GDM1 (cell line): ENCODE data around the gene CDC42EP4.
"Not testable (repeated sequence)": the region's sequence is repeated elsewhere in the genome, so short reads cannot be mapped to it uniquely, and the experiment has no call there.

Experiments
- DNase-seq: peaks from one replicate; lab custom pipeline; 2025; lab: John Stamatoyannopoulos, UW

CDC42EP4 gene

DNA sequence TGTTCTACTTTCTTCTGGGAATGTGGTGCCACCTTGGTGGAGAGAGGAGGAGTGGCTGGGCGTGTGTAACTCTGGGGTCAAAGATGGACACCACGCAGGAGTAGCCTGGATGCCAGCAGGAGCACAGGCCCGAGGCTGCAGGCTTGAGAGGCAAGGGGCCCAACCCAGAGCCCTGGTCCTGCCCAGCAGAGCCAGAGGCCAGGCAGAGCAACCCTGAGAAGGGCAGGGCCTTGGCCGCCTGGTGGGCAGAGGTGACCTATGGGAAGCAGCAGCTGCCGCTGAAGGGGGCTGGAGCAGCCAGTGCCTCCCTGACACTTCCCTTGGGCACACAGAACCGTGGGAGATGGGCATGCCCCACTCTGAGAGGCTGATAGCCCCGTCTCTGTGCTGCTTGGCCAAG, 32.1 kb downstream of the CDC42EP4 start:
- DNase-seq = no peak

- DNase-seq = no peak
These were observed 33.0 kb downstream of the CDC42EP4 start for GRCh38 chr17:73278465-73279453.

DNA sequence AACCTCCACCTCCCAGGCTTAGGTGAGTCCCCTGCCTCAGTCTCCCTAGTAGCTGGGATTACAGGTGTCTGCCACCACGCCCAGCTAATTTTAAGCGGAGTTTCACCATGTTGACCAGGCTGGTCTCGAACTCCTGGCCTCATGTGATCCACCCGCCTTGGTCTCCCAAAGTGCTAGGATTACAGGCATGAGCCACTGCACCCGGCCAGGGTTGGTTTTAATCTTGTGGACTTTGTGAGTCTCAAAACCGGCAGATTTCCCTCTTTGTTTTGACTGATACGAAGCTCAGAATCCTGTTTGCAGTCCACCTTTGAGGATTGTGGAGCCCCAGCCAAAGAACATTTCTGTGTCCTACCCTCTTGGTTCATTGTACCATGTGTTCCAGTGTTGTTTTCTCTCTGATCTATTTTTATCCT, 33.7 kb downstream of the CDC42EP4 start:
- DNase-seq = no peak

- no peak for DNase-seq
These were observed 37.3 kb downstream of the CDC42EP4 start for GRCh38 chr17:73274490-73274889.

DNA sequence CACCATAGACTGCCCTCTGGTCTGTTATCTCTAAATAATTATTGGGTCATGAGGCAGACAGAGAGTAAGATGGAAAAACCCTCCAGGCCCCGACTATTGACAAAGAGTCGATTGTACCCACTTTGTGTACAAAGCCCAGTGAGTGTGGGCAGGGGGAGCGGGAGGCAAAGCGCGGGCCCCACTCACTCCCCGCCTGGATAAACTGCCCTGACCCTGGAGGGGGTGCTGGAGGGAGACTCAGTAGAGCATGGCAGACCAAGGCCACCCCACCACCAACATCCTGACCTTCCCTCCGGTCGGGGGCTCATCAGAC, 38.9 kb downstream of the CDC42EP4 start:
- DNase-seq = no peak

DNA sequence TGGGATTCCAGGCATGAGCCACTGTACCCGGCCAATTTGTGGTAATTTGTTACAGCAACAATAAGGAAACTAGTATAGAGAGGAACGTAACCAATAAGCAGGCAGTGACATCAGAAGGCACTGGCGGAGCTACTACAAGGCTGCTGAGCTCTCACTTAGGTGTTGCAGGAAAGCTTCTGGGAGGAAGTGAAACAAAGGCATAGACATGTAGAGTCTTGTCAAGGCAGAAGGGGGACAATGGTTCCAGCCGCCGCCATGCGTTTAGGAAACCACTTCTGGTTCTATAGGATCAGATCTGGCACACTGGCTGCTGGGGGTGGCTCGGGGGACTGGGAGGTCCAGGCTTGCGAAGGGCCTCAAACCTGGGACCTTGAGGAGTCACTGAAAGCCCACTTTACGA, 40.7 kb downstream of the CDC42EP4 start:
- no peak for DNase-seq

DNA sequence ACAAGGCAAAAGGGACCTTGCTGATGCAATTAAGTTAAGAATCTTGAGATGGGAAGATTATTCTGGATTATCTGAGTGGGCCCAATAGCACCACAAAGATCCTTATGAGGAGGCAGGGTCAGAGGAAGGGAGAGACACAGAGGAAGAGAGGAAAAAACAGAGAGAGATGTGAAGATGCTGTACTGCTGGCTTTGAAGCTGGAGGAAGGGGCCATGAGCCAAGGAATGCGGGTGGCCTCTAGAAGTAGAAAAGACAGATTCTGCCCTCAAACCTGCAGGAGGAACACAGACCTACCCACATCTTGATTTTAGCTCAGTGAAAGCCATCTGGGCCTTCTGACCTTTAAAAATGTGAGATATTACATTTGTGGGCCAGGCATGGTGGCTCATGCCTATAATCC, 42.0 kb downstream of the CDC42EP4 start:
- no peak for DNase-seq

GRCh38 chr17:73269329-73269615, 42.5 kb downstream of the CDC42EP4 start:
- DNase-seq = no peak

DNA sequence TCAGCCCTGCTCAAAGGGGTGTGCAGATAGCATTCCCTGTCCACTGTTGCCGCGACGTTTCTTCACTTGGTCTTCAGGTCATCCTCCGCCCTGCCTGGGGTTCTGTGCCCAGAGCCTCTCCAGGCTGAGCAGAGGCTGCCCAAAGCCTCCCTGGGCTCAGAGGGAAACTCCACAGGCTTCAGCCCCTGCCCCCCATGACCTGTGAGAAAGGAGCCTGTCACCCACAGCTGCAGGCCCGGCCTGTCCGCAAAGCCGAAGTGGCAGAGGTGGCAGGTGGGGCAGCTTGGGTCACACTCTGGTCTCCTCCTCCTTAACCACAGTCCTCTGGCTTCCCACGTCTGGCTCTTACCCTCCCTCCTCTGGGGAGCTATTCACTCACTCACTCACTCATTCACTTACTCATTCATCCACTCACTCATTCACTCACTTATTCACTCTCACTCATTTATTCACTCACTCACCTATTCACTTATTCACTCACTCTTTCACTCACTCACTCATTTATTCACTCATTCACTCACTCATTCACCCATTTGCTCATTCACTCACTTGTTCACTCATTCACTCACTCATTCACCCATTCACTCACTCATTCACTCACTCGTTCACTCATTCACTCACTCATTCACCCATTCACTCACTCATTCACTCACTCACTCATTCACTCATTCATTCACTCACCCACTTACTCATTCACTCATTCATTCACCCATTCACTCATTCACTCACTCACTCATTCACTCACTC, 43.0 kb downstream of the CDC42EP4 start:
- no peak for DNase-seq

DNA sequence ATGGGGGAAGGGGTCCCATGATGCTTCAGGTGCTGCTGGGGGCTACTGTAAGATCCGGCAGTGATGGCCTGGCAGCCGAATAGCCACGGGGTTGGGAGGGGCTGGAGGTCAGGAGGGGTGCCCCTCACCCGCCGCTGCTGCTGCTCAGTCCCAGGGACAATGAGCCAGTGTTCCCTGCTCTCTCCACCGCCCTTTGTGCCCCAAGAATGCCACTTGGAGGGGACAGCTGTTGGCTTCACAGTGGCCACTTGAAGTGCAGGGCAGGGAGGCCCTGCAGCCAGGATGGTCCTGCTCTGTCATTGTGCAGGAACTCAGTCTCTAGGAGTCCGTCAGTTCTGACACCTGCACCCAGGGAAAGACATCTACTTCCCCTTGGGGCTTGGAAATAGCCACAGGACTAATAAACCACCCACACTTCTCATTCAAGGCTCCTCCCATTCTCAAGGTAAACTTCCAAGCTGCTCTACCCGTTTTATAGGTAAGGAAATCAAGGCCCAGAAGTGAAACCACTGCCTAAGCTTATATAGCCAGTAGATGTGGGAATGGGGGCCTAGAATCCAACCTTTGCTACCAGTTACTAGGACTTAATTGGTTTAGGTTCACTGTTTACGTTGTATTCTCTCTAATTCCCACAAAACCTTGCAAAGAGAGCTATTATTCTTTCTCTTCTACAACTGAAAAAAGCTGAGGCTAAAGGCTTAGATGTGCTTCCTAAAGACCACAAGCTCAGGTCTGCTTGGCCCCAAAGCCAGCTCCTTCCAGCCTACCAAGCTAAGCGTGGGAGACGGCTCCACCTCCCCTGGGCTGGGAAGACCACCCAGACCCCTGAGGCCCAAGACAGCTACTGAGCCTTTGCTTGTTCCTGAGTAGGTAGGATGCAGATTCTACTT, 43.9 kb downstream of the CDC42EP4 start:
- no peak for DNase-seq

GRCh38 chr17:73266796-73267195, 45.0 kb downstream of the CDC42EP4 start:
- DNase-seq = no peak

DNA sequence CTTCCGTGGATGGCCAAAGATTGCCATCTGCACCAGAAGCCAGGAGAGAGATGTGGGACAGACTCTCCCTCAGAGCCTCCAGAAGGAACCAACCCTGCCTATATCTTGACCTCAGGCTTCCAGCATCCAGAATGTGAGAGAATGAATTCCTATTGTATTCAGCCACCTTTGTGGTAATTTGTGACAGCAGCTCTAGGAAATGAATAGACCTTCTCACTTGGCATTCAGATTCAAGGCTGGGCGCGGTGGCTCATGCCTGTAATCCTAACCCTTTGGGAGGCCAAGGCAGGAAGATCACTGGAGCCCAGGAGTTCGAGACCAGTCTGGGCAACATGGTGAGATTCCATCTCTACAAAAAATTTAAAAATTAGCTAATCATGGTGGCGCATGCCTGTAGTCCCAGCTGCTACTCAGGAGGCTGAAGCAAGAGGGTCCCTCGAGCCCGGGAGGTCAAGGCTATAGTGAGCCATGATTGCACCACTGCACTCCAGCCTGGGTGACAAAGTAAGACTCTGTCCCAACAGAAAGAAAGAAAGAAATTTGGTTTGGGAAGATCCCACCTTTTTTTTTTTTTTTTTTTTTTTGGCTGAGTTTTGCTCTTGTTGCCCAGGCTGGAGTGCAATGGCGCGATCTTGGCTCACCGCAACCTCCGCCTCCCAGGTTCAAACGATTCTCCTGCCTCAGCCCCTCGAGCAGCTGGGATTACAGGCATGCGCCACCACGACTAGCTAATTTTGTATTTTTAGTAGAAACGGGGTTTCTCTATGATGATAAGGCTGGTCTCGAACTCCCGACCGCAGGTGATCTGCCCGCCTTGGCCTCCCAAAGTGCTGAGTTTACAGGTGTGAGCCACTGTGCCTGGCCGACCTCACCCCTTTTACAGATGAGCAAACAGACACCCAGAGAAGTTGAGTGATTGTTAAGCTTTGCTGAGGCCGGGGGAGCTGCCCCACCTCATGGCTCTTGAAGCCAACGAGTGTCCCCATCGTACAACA, 45.9 kb downstream of the CDC42EP4 start:
- no peak for DNase-seq

GRCh38 chr17:73264448-73264847, 47.4 kb downstream of the CDC42EP4 start:
- not testable (repeated sequence) for DNase-seq

DNA sequence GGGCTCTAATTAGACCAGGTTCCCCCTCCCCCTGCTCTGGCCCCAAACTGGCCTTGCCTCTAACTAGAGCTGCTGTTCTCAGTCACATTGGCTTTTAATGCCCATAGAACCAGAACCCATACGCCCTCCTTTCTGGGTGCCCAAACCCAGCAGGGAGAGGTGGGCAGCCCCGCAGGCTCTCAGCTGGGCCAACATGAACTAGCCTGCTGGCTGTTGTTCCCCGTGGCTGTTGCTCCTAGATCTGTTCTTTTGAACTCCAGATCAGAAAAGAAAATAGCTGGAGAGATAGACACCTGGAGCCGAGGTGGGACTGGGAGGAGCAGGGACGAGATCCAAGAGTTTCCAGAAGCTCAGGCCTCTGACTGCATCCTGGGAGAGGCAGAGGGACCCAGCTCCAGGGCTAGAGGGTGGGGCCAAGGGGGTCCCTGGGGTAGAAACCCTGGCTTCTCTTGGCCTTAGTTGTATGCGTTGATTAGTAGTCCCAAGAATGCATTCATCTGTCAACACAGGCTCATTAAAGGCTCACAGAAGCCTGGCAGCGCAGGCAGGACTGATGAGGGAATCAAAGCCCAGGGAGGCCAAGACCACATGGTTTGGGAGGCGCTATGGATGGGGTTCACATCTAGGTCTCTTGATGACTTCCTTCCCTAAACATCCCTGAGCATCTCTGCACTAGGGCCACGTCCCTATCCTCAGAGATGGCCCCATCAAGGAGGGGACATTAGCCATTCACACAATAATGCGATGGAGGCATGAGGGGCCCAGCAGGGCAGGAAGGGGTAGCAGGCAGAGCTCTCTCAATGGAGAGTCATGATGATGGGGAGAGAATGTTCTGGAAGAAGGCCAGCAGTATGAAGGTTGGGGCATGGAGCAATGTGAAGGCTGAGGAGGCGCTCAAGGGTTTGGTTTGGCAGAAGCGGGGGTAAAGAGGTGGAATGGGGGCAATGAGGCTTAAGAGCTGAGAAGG, 48.8 kb downstream of the CDC42EP4 start:
- DNase-seq = no peak

- DNase-seq = no peak
These were observed 49.7 kb downstream of the CDC42EP4 start for GRCh38 chr17:73261952-73262675.

GRCh38 chr17:73261617-73261951, 50.2 kb downstream of the CDC42EP4 start, which contains the start of gene CPSF4L:
Gene CPSF4L (minus strand): TSS chr17:73261880. CDS start chr17:73261818, 62 bp downstream.
- DNase-seq = no peak

DNA sequence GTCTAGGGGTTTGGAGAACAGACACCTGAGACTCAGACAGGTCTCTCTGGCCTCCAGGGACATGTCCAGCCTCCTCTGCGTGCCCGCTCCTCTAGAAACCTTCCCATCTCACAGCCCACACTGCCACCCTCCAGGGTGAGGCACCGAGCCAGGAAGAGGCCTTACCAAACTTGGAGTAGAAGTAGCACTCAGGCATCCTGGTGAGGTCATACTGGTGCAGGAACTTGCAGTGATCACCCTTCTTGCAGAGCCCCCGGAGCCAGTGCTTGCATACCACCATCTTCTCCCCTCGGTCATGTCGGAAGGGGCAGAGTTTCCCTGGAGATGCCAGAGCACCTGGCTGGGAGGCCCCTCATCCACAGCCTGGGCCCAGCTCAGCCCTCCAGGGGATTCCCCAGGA, 54.3 kb downstream of the CDC42EP4 start:
- DNase-seq = no peak

- DNase-seq = no peak
These were observed 55.6 kb downstream of the CDC42EP4 start for GRCh38 chr17:73256220-73256619.

DNA sequence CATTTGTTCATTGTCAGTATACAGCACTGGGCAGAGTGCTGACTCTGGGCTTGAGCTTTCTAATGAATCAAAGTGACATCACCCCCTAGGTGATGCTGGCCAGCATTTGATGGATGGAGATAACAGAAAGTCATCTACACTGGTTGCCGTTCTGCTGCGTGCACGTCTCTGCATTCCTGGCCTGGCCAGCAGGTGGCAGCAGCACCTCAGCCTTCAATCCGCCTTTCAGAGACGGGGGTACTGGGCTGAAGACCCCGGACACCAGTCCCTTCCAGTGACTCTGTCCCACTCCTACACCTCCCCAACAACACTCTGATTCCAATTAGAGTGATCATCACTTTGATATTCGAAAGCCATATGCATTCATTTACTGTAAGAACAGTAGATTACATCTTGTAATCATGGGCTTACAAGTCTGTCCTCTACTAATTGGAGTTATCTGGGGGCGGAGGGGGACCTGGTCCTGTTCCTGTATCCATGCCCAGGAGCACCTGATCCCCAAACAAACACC, 56.1 kb downstream of the CDC42EP4 start:
- peak; percentile 14 for DNase-seq
